Muscle layer of colon (tissue), 2 donors: Measurements from ENCODE around the gene CHN2.

Source experiments
- H3K27ac ChIP-seq: one replicate; pipeline ENCODE4 v1.7.0; 2013; ENCODE audit warnings: low read depth, mild to moderate bottlenecking, low read length, moderate library complexity
- H3K27me3 ChIP-seq, 2 donors: one replicate each; pipeline ENCODE4 v1.7.0; 2013; ENCODE audit warnings: low read length in 2 of 2, mild to moderate bottlenecking in 2 of 2; ENCODE audit not compliant: insufficient read depth in 2 of 2, control insufficient read depth in 1 of 2
- H3K36me3 ChIP-seq: one replicate; pipeline ENCODE4 v1.7.0; 2013; ENCODE audit warnings: mild to moderate bottlenecking, low read length; ENCODE audit not compliant: insufficient read depth
- H3K4me1 ChIP-seq: one replicate; pipeline ENCODE4 v1.7.0; 2013; ENCODE audit warnings: mild to moderate bottlenecking, low read length; ENCODE audit not compliant: insufficient read depth
- H3K4me3 ChIP-seq, 2 donors: one replicate each; pipeline ENCODE4 v1.7.0; 2013; ENCODE audit warnings: low read length in 2 of 2, low read depth in 1 of 2, mild to moderate bottlenecking in 1 of 2, moderate library complexity in 1 of 2
- H3K9ac ChIP-seq: one replicate; pipeline ENCODE4 v1.7.0; 2013; ENCODE audit warnings: low read length
- H3K9me3 ChIP-seq: one replicate; pipeline ENCODE4 v1.7.0; 2013; ENCODE audit warnings: mild to moderate bottlenecking, low read length
- donor health status: abdominal sarcoma.
- donor health status: Adenocarcinoma of cecum.

CHN2 gene

GRCh38 chr7:29434380-29434768 is 239.8 kb downstream of the CHN2 start:
- H3K27me3 ChIP-seq = no peaks in the 10 kb centered on the region
- no peaks in the 10 kb centered on the region for H3K36me3 ChIP-seq
- H3K9ac ChIP-seq = no peak overlapping the region
- no peak overlapping the region for H3K27ac ChIP-seq
- H3K9me3 ChIP-seq = no peaks in the 10 kb centered on the region
- no peaks in the 10 kb centered on the region for H3K4me1 ChIP-seq
- H3K4me3 ChIP-seq = no peak overlapping the region

- H3K9me3 ChIP-seq = no peaks in the 10 kb centered on the region
- H3K9ac ChIP-seq = no peak overlapping the region
- H3K27ac ChIP-seq = no peak overlapping the region
- H3K27me3 ChIP-seq = no peaks in the 10 kb centered on the region
- no peak overlapping the region for H3K4me3 ChIP-seq
- no peaks in the 10 kb centered on the region for H3K4me1 ChIP-seq
- no peaks in the 10 kb centered on the region for H3K36me3 ChIP-seq
Observed at GRCh38 chr7:29435167-29435566, 240.6 kb downstream of the CHN2 start.

GRCh38 chr7:29435902-29436301 is 241.3 kb downstream of the CHN2 start:
- H3K4me3 ChIP-seq = no peak overlapping the region
- no peaks in the 10 kb centered on the region for H3K27me3 ChIP-seq
- H3K27ac ChIP-seq = no peak overlapping the region
- H3K36me3 ChIP-seq = no peaks in the 10 kb centered on the region
- H3K9me3 ChIP-seq = no peaks in the 10 kb centered on the region
- H3K9ac ChIP-seq = no peak overlapping the region
- no peaks in the 10 kb centered on the region for H3K4me1 ChIP-seq

- H3K27ac ChIP-seq = no peak overlapping the region
- no peaks in the 10 kb centered on the region for H3K4me1 ChIP-seq
- no peaks in the 10 kb centered on the region for H3K27me3 ChIP-seq
- H3K36me3 ChIP-seq = no peaks in the 10 kb centered on the region
- no peak overlapping the region for H3K9ac ChIP-seq
- H3K4me3 ChIP-seq = no peak overlapping the region
- H3K9me3 ChIP-seq = no peaks in the 10 kb centered on the region
Observed at GRCh38 chr7:29442146-29442545, 247.6 kb downstream of the CHN2 start.

- no peaks in the 10 kb centered on the region for H3K36me3 ChIP-seq
Observed at GRCh38 chr7:29443552-29443951, 249.0 kb downstream of the CHN2 start.

GRCh38 chr7:29444267-29444666 is 249.7 kb downstream of the CHN2 start:
- Histone ChIP-seq H3K36me3 (no peaks in the 10 kb centered on the region), H3K4me1 (no peaks in the 10 kb centered on the region), H3K27me3 (no peaks in the 10 kb centered on the region), H3K27ac (no peak overlapping the region), H3K9me3 (no peaks in the 10 kb centered on the region), H3K4me3 (no peak overlapping the region), H3K9ac (no peak overlapping the region)

More at GRCh38 chr7:29443552-29443951, 249.0 kb downstream of the CHN2 start:
- Histone ChIP-seq H3K27me3 (no peaks in the 10 kb centered on the region), H3K27ac (no peak overlapping the region), H3K9me3 (no peaks in the 10 kb centered on the region), H3K4me3 (no peak overlapping the region), H3K4me1 (no peaks in the 10 kb centered on the region), H3K9ac (no peak overlapping the region)

GRCh38 chr7:29445736-29446135 is 251.2 kb downstream of the CHN2 start:
- H3K4me3 ChIP-seq = no peak overlapping the region
- no peaks in the 10 kb centered on the region for H3K4me1 ChIP-seq
- H3K27ac ChIP-seq = no peak overlapping the region
- no peaks in the 10 kb centered on the region for H3K36me3 ChIP-seq
- H3K9ac ChIP-seq = no peak overlapping the region
- no peaks in the 10 kb centered on the region for H3K9me3 ChIP-seq
- no peaks in the 10 kb centered on the region for H3K27me3 ChIP-seq

- Histone ChIP-seq H3K27ac (no peak overlapping the region), H3K4me1 (no peaks in the 10 kb centered on the region)
Observed at GRCh38 chr7:29447828-29448227, 253.3 kb downstream of the CHN2 start.

GRCh38 chr7:29449569-29450260 is 255.1 kb downstream of the CHN2 start:
- H3K4me1 ChIP-seq = no peaks in the 10 kb centered on the region
- H3K27me3 ChIP-seq = no peaks in the 10 kb centered on the region
- no peaks in the 10 kb centered on the region for H3K9me3 ChIP-seq
- H3K36me3 ChIP-seq = no peaks in the 10 kb centered on the region
- no peak overlapping the region for H3K4me3 ChIP-seq
- no peak overlapping the region for H3K27ac ChIP-seq
- no peak overlapping the region for H3K9ac ChIP-seq

More at GRCh38 chr7:29447828-29448227, 253.3 kb downstream of the CHN2 start:
- Histone ChIP-seq H3K9me3 (no peaks in the 10 kb centered on the region), H3K4me3 (no peak overlapping the region), H3K36me3 (no peaks in the 10 kb centered on the region), H3K9ac (no peak overlapping the region), H3K27me3 (no peaks in the 10 kb centered on the region)

- Histone ChIP-seq H3K36me3 (no peaks in the 10 kb centered on the region), H3K27me3 (no peaks in the 10 kb centered on the region), H3K4me3 (no peak overlapping the region), H3K4me1 (no peaks in the 10 kb centered on the region), H3K27ac (no peak overlapping the region), H3K9me3 (no peaks in the 10 kb centered on the region), H3K9ac (no peak overlapping the region)
Observed at GRCh38 chr7:29453021-29453420, 258.4 kb downstream of the CHN2 start.

- Histone ChIP-seq H3K27ac (no peak overlapping the region), H3K9me3 (no peaks in the 10 kb centered on the region), H3K4me1 (no peaks in the 10 kb centered on the region), H3K4me3 (no peak overlapping the region), H3K27me3 (no peaks in the 10 kb centered on the region), H3K36me3 (no peaks in the 10 kb centered on the region), H3K9ac (no peak overlapping the region)
Observed at GRCh38 chr7:29454464-29454863, 259.9 kb downstream of the CHN2 start.

- Histone ChIP-seq H3K4me1 (no peaks in the 10 kb centered on the region), H3K27me3 (no peaks in the 10 kb centered on the region), H3K36me3 (no peaks in the 10 kb centered on the region), H3K9ac (no peak overlapping the region), H3K9me3 (no peaks in the 10 kb centered on the region), H3K4me3 (no peak overlapping the region), H3K27ac (no peak overlapping the region)
Observed at GRCh38 chr7:29454899-29455451, 260.4 kb downstream of the CHN2 start.
